Omental fat pad (tissue), 4 donors: ENCODE data around the gene PRKCZ. TPM values are rescaled to one million over a fixed set of nuclear protein-coding genes. Genes with fewer than 3 reads are reported as not detected.
"Not testable (repeated sequence)": the region's sequence is repeated elsewhere in the genome, so short reads cannot be mapped to it uniquely, and the experiment has no call there.

Source experiments
- ATAC-seq: fragments of 150-250 bp; one replicate; pipeline ENCODE4 v1.9.1; 2016; ENCODE audit warnings: mild to moderate bottlenecking, moderate library complexity; ENCODE audit not compliant: low FRiP score
- DNase-seq: peaks from one replicate; pipeline ENCODE4 v3.0.0-alpha.2; 2019; ENCODE audit warnings: low spot score
- CTCF ChIP-seq, 3 donors: fragments of 450-650 bp; IDR thresholded peaks; one replicate each; pipeline ENCODE4 v1.5.1; 2016 to 2017; ENCODE audit warnings: antibody characterized with exemption in 3 of 3, mild to moderate bottlenecking in 3 of 3, moderate library complexity in 2 of 3
- total RNA-seq, 4 donors: library from RNA; depleted of rRNA; stranded (reverse); fragments of >200 nt; gene quantifications; one replicate each; pipeline ENCODE4 v1.1.0, GENCODE V29; 2016

The PRKCZ gene
- total RNA-seq, 4 donors from 2014 or later = 2.5 to 8.1 (median 2.6) TPM

- DNase-seq (no peak), ATAC-seq (no peak)
- no peak for TF ChIP-seq CTCF (IDR thresholded peaks at IDR 0.05)
Measured at GRCh38 chr1:2119886-2120285, 69.7 kb downstream of the PRKCZ start.

GRCh38 chr1:2121101-2121691 lies 71.0 kb downstream of the PRKCZ start:
- no peak for ATAC-seq
- TF ChIP-seq CTCF (IDR thresholded peaks at IDR 0.05) = no peak
- DNase-seq = no peak

- not testable (repeated sequence) for ATAC-seq
Measured at GRCh38 chr1:2121794-2122193, 71.6 kb downstream of the PRKCZ start.

GRCh38 chr1:2124446-2125198 lies 74.4 kb downstream of the PRKCZ start:
- ATAC-seq (no peak), DNase-seq (no peak)
- no peak for TF ChIP-seq CTCF (IDR thresholded peaks at IDR 0.05)

More at GRCh38 chr1:2121794-2122193, 71.6 kb downstream of the PRKCZ start:
- not testable (repeated sequence) for DNase-seq

- DNase-seq (no peak), ATAC-seq (no peak)
- no peak for TF ChIP-seq CTCF (IDR thresholded peaks at IDR 0.05)
Measured at GRCh38 chr1:2125350-2126211, 75.4 kb downstream of the PRKCZ start.

- TF ChIP-seq CTCF (IDR thresholded peaks at IDR 0.05) = no peak
- DNase-seq (no peak), ATAC-seq (no peak)
Measured at GRCh38 chr1:2126331-2127186, 76.3 kb downstream of the PRKCZ start.
